Skeletal muscle cell (primary cell): Measurements from ENCODE around the gene MMP8.

Source experiments
- DNase-seq: peaks from one replicate; pipeline ENCODE4 v3.0.0-alpha.2; 2010; ENCODE audit warnings: low read depth
- H3K4me3 ChIP-seq: 2 replicates; pipeline ENCODE4 v1.5.1; 2011; ENCODE audit warnings: low read depth, mild to moderate bottlenecking, control low read depth, low read length, moderate library complexity

MMP8 gene

DNA sequence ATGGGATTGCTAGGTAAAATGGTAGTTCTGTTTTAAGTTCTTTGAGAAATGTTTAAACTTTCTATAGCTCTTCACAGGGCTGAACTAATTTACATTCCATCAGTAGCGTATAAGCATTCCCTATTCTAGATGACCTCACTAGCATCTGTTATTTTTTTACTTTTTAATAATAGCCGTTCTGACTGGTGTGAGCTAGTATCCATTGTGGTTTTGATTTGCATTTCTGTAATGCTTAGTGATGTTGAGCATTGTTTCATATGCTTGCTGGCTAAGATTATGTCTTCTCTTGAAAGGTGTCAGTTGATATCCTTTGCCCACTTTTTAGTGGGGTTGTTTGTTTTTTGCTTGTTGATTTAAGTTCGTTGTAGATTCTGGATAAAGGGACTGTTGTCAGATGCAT is 55.1 kb downstream of the MMP8 start:
- no peak overlapping the region for H3K4me3 ChIP-seq
- no peak for DNase-seq

DNA sequence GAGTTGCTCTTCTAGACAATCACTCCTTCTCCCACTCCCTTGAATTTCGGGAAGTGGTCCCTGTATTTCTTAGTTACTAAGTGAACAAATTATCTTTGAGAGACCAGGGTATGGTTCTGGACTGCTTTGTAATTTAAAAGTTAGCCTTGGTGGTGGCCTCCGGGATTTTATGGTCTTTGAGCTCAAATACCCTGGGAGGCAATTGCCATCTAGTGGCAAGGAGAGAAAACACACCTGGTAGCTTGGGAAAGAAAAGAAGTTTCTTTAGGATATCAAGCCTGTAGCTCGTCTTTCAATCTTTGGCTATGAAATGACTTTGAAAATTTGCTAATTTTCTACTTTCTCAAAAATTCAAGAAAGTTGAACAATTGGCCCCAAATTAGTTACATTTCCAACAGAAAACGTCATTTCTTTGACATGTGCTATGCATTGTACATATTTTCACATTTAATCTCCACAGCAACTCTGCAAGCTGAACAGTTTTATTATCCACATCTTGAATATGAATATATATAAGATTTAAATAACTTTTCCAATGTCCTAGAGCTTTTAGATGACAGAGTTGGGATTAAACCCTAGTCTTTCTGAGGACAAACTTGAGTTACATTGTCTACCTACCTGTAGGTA is 58.3 kb downstream of the MMP8 start:
- H3K4me3 ChIP-seq = no peak overlapping the region

DNA sequence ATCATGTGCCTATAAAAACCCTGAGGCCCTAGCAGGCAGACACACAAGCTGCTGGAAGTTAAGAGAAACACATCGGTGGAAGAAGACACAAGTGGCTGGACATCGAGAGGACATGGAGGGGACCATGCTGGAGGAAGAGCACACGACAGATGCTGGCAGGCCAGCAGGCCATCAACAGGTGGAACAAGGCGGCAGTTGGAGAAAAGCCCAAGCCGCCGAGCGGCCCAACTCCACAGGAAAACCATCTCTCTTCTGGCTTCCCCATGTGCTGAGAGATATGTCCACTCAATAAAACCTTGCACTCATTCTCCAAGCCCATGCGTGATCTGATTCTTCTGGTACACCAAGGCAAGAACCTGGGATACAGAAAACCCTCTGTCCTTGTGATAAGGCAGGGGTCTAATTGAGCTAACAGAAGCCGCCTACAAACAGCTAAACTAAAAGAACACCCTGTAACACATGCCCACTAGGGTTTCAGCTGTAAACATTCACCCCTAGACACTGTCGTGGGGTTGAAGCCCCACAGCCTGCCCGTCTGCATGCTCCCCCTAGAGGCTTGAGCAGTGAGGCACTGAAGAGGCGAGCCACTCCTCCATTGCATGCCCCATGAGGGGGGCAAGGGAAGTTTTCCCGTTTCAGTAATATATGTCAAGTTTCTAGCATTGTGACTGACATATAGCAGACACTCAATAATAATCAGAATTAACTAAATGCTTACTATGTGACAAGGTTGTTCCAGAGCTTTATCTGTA is 60.6 kb downstream of the MMP8 start:
- DNase-seq = no peak

More for the DNA sequence above, 58.3 kb downstream of the MMP8 start:
- no peak for DNase-seq

DNA sequence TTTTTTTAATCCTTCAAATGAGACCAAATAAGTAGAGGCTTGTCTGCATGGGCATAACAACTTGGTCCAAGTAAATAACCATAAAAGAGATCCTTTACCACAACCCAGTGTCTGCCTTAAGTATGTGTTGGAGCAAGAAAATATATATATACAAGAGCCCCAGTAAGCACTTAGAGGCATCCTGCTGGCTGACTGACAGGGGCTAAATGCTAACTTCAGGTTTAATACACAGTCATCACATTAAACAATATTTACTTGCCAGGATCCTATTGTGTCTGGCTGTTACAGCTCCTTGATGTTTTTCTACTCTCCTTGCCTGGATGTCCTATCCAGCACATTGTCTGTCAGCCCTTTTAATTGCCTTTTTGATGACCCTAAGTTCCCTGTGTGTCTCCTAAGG is 62.1 kb downstream of the MMP8 start:
- no peak overlapping the region for H3K4me3 ChIP-seq
- no peak for DNase-seq

More for the DNA sequence above, 60.6 kb downstream of the MMP8 start:
- H3K4me3 ChIP-seq = no peak overlapping the region
